Ecto neural progenitor cell (in vitro differentiated cells): ENCODE results near the gene AGO4.
"Not testable (repeated sequence)": the region's sequence is repeated elsewhere in the genome, so short reads cannot be mapped to it uniquely, and the experiment has no call there.

Source experiments
- DNase-seq: peaks from one replicate; pipeline ENCODE4 v3.0.0-alpha.2; 2018; ENCODE audit warnings: low spot score

AGO4 gene

GRCh38 chr1:35807614-35808449 lies at the start of gene AGO4:
Gene AGO4 (plus strand): TSS chr1:35808016. CDS start chr1:35808417, 401 bp downstream.
- peak; percentile 81 for DNase-seq

- no peak for DNase-seq
These were observed 45.7 kb upstream of the AGO4 start for GRCh38 chr1:35762141-35762540.

GRCh38 chr1:35763201-35763600 lies 44.6 kb upstream of the AGO4 start:
- DNase-seq = no peak

GRCh38 chr1:35764283-35764682 lies 43.5 kb upstream of the AGO4 start:
- DNase-seq = no peak

GRCh38 chr1:35768350-35769187 lies 39.2 kb upstream of the AGO4 start:
- DNase-seq = no peak

- DNase-seq = peak; percentile 93
These were observed 38.5 kb upstream of the AGO4 start for GRCh38 chr1:35769188-35769758.

GRCh38 chr1:35773711-35774110 lies 34.1 kb upstream of the AGO4 start:
- no peak for DNase-seq

- DNase-seq = not testable (repeated sequence)
These were observed 31.6 kb upstream of the AGO4 start for GRCh38 chr1:35776172-35776571.

- DNase-seq = no peak
These were observed 30.7 kb upstream of the AGO4 start for GRCh38 chr1:35777109-35777508.

- no peak for DNase-seq
These were observed 24.7 kb upstream of the AGO4 start for GRCh38 chr1:35783055-35783583.

- not testable (repeated sequence) for DNase-seq
These were observed 23.5 kb upstream of the AGO4 start for GRCh38 chr1:35784364-35784763.

GRCh38 chr1:35788139-35788538 lies 19.7 kb upstream of the AGO4 start:
- no peak for DNase-seq

GRCh38 chr1:35790670-35791069 lies 17.1 kb upstream of the AGO4 start:
- no peak for DNase-seq

GRCh38 chr1:35795295-35795694 lies 12.5 kb upstream of the AGO4 start:
- no peak for DNase-seq

- no peak for DNase-seq
These were observed 10.4 kb upstream of the AGO4 start for GRCh38 chr1:35797380-35797779.

GRCh38 chr1:35798019-35798418 lies 9.8 kb upstream of the AGO4 start:
- DNase-seq = not testable (repeated sequence)

- not testable (repeated sequence) for DNase-seq
These were observed 7.5 kb upstream of the AGO4 start for GRCh38 chr1:35800167-35800887.

GRCh38 chr1:35808450-35809113 lies 766 bp downstream of the AGO4 start:
- DNase-seq = peak; percentile 62

- DNase-seq = no peak
These were observed 1.6 kb downstream of the AGO4 start for GRCh38 chr1:35809114-35810095.
